ENCODE data around the gene SSTR5.
"Not testable (repeated sequence)": the region's sequence is repeated elsewhere in the genome, so short reads cannot be mapped to it uniquely, and the experiment has no call there.

Gene SSTR5

DNA sequence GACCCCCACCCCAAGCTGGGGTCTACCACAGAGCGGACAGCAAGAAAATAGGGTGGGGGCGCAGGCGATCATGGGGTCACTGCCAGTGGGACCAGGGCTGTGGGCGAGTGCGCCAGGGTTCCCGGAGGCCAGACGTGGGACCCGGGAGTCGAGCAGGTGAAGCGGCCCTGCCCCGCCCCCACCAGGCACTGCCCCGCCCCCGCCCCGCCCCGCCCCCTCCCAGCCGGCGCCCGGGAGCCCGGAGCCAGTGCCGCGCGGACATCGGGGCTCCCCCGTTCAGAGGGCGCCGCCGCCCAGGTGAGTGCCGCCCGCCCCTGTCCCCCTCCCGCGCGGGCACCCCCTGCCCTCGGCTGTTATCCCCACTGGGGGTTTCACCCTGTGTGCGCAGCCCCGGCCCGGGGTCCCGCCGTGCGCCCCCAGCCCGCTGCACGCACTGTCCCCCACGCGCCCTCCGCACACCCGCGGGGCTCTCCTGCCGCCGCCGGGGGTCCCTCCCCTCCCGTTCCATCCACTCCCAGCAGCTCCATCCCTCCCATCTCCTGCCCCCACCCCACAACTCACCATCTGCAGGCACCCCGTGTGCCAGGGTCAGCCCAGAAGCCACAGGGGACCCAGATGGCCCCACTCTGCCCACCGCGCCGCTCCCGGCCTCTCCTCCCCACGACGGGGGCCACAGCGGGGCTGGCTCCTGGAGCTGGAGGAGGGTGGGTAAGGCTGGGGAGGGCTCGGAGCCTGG is at the start of gene SSTR5:
SSTR5 (plus strand) TSS at position 222 of the 736 bp plus-strand sequence. CDS start 6,122 bp downstream, outside the sequence.
- DNase-seq = no peak

DNA sequence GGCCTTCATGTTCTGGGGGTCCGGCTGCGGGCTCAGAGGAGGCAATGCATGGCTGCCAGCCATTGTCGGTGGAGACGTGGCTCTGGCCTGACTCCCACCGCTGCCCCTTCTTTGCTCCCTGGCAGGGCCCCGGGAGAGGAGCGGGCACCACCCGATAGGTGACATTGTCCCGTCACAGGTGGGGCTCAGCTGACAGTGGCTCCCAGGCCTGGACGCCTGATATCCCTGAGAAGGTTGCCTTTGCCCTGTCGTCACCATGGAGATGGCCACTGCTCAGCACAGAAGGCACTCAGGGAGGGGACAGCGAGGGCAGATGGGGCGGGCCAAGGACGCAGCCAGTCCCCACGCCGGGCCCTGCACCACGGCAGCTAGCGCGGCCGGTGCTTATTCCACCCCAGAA is 48.4 kb upstream of the SSTR5 start:
- no peak for DNase-seq

DNA sequence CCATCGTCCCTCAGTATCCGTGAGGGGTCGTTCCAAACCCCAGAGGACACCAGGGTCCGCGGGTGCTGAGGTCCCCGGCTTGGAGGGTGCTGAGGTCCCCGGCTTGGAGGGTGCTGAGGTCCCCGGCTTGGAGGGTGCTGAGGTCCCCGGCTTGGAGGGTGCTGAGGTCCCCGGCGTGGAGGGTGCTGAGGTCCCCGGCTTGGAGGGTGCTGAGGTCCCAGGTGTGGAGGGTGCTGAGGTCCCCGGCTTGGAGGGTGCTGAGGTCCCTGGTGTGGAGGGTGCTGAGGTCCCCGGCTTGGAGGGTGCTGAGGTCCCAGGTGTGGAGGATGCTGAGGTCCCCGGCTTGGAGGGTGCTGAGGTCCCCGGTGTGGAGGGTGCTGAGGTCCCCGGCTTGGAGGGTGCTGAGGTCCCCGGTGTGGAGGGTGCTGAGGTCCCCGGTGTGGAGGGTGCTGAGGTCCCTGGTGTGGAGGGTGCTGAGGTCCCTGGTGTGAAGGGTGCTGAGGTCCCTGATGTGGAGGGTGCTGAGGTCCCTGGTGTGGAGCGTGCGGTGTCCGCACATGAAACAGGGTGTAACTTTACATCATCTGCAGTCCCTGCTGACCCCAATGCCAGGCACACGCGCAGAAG is 47.3 kb upstream of the SSTR5 start:
- DNase-seq = not testable (repeated sequence)

DNA sequence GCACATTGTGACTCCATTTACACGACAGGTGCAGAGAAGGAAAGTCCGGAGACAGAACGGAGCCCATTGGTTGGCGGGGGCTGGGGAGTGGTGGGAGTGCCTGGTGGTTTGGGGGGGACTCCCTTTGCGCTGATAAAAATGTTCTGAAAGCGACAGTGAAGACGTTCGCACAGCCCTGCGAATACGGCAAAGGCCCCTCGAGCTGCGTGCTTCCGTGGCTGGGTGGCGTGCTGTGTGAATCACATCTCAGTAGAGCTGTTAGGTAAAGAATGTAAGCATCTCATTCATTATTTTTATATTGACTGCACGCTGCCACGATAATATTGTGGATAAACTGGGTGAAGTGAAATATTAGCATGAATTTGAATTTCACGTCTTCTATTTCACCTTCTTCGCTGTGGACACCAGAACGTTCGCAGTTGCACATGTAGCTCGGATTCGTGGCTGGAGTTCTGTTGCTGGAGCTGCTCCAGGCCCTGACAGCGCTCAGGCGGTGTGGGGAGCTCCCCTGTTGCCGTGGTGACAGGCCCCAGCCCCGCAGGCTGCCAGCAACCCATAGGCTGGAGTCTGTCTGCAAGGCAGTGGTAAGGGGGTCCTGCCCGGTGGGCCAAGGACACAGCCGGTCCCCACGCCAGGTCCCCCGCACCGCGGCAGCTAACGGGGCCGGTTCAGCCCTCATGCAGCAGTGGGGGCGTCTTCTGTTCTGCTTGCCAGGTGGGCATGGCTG is 46.3 kb upstream of the SSTR5 start:
- DNase-seq = no peak

DNA sequence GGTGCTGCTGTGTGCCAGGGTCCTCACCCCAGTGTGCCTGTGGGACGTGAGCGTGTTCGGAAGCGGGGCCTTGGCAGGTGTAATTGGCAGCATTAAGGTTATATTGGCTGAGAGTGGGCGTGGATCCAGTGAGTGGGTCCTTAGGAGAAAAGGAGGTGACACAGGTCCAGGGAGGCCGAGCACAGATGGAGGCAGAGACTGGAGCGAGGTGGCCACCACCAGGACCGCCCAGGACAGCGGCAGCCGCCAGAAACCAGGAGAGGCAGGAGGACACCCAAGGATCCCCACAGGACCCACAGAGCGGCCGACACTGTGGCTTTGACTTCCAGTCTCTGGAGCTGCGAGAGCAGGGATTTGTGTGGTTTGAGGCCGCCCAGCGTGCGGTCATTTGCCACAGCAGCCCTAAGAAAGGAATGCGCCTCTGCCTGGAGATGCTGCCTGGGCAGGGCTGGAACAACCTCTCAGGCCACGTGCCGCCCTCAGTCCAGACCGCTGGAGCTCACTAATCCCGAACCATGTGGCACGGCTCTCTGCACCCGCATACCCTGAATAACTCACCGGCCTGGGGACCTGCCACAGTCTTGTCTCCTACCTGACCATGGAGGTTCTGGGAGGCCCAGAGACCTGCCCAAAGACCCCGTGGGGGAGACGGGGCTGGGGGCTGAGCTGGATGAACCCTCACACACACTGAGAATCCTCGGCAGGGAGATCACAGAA is 45.6 kb upstream of the SSTR5 start:
- DNase-seq = no peak

DNA sequence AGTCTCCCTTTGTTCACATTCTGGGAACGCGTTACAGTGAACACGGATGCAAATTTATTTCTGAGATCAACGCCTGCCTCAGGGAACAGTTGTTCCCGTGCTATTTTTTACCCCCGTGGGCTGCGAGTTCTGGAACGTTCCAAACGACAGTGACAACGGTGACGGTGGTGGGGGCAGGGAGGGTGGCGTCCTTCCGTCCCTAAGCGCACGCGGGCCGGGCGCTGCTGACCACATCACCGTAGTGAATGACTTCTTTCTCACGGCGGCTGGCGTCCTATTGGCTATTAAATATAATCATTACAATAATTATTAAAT is 45.1 kb upstream of the SSTR5 start:
- no peak for DNase-seq

DNA sequence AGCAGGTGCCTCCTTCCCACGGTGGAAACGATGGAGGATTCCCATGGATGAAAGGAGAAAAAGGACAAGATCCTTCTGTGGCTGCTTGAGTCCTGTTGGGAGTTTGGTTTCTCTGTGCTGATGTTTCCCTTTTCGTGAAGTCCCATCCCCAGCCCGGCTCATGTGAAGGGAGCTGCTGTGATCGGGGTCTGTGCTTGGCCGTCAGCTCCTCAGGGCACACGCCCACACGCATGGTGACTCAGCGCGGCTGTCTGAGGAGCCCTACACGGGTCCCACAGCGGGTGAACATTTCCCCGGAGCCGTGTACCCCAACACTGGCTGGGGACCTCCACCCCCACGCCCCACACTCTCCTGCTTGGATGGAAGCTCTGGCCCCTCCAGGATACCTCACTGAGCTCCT is 44.5 kb upstream of the SSTR5 start:
- DNase-seq = no peak

DNA sequence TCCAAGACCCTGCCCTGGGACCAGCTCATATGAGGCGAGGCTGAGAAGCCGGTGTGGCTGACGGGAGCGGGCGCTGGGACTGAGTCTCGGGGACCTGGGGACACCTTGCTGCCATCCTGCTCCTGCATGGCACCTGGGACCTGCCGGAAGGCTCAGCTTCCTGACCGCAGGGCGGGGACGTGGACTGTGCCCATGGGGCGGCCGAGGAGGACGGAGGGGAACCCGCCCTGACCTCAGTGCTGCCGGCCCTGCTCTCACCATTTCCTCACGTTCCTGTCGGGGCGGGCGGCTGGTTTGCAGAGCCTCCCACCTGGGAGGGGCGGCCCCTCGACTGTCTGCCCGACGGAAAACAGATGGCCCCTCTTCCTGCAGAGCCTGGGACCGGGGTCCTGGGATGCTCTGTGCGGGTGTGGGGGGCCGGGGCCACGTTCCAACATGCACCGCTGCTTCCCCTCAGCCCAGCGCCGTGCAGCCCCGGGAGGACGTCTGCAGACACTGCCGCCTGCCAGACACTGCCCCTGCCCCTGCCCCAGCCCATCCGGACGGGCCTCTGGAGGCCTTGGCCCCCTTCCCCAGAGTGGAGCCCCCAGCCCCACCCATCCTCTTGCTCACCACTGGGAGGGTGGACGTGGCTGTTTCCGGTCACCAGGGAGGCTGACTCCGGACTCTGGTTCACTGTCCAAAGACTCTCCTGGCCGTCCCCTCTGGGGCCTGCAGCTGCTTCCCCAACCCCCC is 43.9 kb upstream of the SSTR5 start:
- DNase-seq = no peak

DNA sequence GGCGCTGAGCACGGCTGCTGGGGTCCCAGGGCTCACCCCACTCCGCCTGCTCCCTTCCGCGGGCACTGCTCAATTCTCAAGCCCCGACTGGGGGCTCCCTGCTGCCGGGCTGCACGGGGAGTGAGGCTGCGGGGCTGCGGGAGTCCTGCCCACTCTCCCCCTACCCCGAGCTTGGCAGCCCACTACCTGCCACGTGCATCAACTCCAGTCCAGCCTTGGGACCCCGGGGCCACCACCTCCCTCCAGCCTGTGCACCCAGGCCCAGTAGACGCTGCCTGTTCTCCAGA is 43.3 kb upstream of the SSTR5 start:
- no peak for DNase-seq

DNA sequence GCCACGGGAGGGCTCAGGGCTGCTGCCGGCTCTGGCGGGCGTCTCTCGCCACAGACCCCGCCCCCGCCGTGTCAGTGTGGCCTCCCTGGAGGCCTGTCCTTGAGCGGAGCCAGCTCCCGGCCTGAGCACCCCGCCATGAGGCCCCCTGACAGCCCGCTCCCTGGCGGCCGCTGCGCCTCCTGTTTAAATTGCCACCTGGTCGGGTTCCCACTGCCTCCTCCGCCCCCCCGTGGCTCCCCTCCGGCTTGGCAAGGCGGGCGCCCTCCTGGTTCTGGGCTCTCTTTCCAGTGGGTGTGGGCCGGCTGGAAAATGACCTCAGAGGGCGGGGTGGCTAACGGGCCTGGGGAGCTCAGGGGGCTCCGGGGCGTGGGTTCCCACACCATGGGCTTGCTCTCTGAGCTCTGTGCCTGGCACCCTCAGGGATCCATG is 42.1 kb upstream of the SSTR5 start:
- DNase-seq = no peak

DNA sequence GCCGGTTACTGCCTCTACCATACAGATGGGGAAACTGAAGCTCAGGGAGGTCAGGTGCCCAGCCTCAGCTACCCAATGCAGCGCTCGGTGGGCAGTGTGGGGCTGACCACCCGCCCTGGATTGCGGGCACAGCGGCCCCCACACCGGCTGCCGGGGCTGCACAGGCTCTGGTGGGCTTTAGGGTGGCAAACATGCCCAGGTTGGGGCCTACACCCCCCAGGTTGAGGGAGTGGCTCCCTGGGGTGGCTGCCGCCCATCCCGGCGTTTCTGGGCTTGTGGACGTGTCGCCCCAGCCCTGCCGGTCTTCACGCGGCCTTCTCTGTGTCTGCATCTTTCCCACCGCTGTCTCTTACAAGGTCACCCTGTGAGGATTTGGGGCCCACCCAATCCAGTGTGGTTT is 40.9 kb upstream of the SSTR5 start:
- no peak for DNase-seq

DNA sequence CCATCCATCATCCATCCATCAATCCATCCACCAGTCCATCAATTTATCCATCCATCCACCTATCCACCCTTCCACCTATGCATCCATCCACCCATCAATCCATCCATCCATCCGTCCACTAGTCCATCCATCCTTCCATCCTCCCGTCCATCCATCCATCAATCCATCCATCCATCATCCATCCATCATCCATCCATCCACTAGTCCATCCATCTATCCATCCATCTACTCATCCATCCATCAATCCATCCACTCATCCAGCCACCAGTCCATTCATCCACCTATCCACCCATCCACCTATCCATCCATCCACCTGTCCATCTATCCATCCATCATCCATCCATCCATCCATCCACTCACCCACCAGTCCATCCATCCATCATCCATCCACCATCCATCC is 39.9 kb upstream of the SSTR5 start:
- DNase-seq = no peak

DNA sequence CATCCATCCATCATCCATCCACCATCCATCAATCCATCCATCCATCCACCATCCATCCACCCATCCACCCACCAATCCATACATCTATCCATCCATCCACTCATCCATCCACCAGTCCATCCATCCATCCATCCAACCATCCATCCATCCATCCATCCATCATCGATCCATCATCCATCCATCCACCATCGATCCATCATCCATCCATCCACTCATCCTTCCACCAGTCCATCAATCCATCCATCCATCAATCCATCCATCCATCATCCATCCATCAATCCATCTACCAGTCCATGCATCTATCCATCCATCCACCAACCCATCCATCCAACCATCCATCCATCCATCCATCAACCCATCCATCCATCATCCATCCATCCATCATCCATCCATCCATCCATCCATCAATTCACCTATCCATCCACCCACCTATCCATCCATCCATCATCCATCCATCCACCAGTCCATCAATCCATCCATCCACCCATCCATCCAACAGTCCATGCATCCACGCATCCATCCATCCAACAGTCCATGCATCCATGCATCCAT is 39.3 kb upstream of the SSTR5 start:
- DNase-seq = no peak

DNA sequence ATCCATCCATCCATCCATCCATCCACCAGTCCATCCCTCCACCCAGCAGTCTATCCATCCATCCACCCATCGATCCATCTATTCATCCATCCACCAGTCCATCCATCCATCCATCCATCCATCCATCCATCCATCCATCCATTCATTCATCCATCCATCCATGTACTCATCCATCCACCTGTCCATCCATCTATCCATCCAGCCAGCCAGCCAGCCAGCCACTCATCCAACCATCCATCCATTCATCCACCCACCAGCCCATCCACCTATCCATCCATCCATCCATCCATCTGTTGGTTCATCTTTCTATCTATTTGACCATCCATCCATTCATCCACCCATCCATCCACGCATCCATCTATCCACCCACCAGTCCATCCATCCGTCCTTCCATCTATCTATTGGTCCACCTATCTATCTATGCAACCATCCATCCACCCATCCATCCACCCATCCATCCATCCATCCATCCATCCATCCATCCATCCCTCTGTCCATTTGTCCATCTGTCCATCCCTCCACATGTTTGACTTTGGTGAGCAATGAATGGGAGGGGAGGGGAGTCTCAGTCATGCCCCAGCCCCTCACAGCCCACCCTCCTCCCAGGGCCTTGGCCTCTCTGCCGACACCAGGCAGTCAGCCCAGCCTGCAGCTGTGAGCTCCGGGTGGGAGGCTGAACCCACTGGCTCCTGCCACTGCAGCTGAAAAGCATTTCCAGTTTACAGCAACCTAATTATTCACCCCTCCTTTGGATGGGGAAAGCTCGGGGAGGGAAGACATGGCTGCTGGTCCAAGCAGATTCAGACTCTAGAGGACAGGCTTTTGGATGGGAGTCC is 38.1 kb upstream of the SSTR5 start:
- DNase-seq = no peak

DNA sequence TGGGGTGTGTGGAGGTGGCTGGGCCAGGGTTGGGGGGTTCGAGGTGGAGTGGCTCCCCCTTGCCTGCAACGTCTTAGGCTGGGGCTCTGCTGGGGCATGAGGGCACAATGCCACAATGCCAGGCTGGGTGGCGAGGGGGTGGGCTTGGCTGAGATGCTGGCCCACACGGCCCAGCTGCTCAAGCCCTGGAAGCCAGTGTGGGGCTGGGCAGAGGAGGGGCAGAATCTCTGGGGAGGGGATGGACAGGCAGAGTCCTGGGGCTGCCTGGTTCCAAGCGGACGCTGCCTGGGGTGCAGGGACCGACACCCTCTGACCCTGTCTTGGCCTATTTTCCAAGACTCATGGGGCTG is 37.5 kb upstream of the SSTR5 start:
- DNase-seq = no peak

DNA sequence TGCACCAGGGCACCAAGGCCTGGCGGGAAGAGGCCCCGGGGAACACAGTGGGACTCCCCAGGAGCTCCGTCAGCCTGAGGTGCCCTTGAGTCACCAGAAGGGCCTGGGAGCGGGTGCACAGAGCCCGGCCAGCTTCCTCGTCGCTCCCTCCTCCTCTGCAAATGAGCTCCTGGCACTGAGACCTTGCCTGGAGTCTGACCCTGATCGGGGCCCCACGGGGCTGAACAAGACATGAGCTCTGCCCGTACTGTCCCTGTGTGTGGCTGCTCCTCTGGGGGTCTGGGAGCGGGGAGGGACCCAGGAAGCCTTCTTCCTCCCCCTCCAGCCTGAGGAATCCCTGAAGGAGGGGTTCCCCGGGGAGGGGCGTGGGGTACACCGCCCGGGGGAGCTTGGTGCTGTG is 36.4 kb upstream of the SSTR5 start:
- no peak for DNase-seq

DNA sequence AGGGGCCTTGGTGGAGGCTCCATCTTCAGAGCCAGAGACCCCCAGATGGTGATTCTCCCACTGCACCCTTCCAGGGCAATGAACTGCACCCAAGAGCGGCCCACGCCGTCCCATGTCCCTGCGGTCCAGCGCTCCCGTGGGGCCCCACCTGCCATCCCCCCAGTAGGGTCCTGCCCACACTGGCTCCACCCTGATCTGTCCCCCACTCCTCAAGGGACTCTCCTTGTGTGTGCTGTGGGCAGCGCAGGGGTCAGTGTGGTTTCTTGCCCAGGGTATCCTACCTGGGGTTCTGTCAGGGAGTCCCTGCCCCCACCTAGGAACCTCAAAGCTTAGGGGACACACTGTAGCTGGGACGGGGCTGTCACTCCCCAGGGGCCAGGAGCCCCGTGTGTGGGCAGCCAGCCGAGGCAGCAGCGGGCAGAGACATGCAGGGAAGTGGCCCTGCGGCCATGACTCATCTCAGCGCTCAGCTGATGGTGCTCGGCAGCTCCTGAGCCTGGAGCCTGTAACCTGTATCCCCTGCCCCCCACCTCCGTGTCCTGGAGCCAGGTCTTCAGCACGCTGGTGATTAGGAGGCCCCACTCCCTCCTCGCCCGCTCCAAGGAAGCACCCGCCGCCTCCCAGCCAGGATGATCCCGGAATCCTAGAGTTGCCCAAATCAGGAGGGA is 35.7 kb upstream of the SSTR5 start:
- DNase-seq = no peak

DNA sequence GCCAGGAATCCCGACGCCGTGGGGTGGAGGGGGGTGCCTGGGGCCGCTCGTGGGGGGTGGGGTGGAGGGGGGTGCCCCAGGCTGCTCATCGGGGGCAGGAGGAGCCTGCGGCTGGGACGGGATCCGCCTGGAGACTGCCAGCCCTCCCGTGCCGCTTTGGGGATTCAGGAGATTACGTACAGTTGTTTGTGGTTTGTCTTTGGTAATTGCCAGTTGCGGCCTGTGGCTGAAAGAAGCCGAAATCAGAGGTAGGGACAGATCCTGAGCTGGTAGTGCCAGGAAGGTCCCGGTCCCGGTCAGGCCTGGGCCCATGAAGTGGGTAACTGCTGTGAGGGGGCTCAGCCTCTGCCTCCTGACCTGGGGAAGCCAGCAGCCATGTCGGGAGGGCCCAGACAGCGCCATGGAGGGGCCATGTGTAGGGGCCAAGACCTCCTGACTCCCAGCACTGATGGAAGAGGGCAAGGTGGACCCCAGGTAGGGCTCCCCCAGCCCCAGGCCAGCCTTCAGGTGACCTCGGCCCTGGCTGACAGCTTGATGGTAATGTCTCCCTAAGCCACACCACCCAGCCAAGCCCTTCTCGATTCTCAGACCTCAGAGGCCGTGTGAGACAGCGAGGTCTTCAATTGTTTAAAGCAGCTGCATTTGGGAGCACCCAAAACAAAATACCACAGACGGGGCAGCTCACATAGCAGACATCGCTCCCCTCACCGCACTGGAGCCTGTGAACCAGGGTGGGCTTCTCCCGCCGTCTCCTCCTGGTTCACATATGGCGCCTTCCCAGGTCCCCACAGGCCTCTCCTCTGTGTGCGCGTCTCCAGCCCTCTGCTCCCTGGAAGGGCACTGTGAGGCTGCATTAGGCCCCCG is 34.9 kb upstream of the SSTR5 start:
- DNase-seq = no peak

DNA sequence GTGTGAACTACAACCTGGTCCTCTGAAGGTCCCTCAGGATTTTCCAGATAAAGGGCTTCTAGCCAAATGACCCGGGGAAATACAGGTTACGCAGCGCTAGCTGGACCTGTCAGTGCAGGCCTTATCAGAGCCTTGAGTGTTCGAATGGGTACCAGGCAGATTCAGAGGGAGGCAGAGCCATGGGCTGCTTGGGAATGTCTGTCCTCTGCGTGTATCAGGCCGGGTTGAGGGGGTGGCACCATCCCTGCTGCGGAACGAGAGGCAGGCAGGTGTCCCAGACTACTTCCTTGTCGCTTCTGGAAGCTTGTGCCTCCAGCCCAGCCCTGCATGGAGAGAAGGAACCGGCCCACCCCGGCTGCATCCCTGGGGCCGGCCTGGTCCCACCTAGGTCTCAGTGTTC is 33.6 kb upstream of the SSTR5 start:
- no peak for DNase-seq

DNA sequence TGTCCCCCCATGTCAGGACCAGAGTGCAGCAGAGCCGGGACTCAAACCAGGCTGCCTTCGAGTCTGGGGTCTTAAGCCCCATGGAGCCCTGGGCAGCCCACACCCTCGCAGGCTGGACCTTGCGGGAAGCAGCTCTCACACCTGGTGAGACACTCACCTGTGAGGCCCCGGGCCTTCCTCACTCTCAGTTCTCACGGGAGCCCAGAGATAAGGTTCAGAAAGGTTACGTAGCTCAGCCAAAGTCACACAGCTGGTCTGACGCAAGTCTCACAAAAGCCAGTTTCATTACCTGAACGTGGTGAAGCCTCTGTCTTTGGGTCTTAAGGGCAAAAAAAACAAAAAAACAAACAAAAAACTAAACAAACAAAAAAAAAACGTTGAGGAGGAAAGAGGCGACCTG is 32.8 kb upstream of the SSTR5 start:
- DNase-seq = no peak

Data from inflammatory macrophage treated with lipopolysaccharide for 4 hours (primary cell).